HT-29 (cell line): Measurements from ENCODE around the gene SERGEF. TPM values are rescaled to one million over a fixed set of nuclear protein-coding genes. Genes with fewer than 3 reads are reported as not detected.

Source experiments
- DNase-seq: peaks from one replicate; pipeline ENCODE4 v3.0.0-alpha.2; 2015; ENCODE audit warnings: low spot score
- total RNA-seq: library from RNA; depleted of rRNA; stranded (reverse); fragments of >200 nt; shearing (Covaris generic); gene quantifications from 2 replicates; pipeline ENCODE4 v1.2.3, GENCODE V29; 2014

Gene SERGEF
- total RNA-seq, 1 experiment from 2014 or later = 26.0 TPM

DNA sequence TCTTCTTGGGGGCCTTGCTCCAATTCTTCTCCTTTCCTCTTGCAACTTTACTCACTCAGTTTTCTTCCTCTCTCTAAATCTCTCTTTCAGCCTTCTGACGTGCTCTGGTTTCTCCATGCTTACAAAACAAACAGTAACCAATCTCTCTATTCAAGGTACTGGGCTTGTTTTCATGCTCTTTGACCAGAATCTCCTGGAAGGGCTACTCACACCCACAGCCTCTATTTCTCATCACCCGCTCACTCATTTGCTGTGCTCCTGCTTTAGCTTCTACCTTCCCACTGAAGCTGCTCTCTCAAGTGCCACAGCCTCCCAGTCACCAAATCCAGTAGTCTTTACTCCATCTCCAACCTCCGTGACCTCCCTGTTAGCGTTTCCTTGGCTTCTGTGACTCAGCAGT is 60.4 kb downstream of the SERGEF start:
- no peak for DNase-seq

DNA sequence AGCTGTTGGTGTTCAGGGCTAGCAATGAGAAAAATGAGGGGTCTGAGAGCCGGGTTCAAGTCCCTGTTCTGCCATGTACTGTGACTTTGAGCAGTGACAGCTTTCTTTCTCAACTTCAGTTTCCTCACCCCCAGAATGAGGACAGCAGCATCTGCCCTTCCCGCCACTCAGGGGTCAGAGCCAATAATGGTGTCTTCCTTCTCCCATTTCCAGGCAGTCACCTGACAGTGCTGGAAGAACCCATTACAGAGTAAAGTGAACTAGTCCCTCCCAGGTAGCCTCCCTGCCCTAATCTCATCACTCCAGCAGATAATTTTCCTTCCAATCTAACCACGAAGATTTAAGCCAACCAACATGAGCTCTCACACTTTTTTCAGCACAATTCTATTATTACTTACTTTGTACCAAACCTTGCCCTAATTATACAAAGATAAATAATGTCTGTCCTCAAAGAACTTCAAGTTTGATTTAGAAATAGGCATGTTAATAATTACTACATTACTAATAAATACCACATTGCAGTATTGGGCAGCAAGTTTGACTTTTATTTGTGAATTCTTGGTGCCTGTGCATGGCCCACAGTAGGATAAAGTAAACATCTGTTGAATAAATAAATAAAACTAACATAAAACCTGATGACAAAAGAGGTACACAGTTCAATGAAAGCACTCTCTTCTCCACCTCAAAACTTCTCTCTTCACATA is 61.0 kb downstream of the SERGEF start:
- no peak for DNase-seq

DNA sequence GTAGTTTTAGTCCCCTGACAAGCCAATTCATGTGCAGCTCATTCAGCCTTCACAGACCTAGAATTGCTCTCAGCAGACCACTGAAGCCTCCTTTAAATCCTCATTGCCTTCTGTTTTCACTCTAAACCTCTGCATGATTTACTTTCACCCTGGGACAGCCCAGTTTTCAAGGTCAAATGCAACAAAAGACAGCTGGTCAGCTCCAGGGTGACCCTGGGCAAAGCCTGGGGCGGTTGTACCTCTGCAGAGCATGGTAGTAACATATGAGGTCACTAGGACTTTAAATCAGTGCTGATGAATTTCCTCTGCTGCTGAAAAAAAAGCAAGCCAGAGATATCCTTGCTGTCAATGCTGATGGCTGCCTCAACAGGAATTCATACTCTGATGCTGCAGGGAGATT is 62.2 kb downstream of the SERGEF start:
- DNase-seq = no peak

DNA sequence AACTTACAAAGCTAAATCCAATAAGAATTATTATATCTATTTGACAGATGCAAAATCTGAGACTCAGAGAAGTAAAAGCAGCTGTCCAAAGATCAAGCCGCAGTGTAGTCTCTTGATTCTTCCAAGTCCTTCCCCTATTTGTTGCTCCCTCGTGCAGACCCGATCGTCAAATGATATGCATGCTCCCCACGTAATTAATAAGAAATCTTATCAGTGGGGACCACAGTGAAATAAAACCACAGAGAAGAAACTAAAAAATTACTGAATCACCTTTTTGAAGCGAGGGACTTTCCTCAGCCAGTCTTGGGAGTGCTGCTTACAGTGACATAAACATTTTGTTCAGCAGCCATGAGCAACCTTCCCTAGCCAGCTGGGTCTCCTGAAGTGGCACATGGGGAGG is 64.6 kb downstream of the SERGEF start:
- no peak for DNase-seq

DNA sequence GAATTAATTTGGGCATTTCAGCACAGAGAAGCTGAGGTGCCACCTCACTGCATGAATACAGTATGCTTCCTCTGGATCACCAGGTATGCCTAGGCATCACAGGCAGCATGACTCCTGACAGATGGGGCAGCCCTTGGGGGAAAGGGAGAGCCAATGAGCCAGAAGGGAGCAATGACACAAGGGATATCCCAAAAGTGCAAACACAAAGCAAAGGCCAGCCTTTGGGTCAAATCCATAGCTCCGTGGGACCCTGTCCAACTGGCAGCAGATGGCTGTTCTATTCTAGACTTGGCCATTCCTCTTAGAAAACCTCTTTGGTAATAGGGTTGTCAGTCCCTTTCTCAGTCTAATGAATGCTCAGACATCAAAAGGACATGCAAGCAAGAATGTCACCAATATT is 73.3 kb downstream of the SERGEF start:
- DNase-seq = no peak

DNA sequence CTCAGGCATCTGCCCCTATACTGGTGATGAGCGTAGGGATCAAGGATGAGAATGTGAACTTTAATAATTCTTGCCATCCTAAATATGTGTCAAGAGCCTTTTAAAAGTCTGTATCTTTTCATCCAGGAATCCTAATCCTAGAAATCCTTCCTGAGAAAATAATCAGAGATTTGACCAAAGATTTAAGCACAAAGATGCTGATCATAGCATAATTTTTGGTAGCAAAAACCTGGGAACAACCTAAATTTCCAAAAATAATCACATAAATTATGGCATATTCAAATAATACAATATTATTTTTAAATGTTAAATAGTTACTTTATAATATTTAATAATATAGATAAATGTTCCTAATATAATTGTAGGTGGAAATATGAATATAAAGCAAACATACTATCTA is 76.1 kb downstream of the SERGEF start:
- DNase-seq = no peak

DNA sequence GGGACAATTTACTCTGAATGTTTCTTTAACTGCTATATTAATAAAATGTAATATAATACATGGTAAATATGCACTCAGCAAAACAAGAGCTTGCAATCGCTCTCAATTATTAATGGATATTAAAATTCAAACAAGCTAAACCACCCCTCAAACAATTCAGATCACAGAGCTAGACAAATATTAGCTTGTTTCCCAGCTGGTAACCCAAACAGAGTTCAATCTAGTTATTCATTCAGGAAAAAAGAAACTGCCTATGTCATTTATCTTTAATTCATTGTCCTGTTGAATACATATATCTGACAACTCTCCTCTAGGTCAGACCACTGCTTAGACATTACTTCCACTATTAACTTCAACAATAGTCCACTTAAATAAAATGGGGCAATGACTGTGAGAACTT is 78.7 kb downstream of the SERGEF start:
- DNase-seq = no peak

DNA sequence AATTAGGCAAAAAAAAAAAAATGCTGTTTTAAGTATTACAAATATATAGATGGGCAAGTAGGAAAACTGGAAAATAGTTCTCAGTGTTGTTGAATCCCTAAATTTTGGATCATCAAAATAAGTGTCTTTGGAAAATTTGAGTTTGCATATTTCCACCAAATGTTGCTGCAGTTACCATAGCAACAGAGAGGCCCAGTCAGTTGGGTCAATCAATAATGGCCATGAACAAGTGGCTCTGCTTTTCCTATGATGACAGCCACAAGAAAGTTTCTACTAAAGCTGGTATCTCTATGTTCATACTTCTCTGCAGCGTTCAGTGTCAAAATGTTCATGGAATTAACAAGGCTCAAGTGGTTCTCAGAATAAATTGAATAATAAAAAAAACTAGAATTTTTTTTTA is 79.1 kb downstream of the SERGEF start:
- no peak for DNase-seq

DNA sequence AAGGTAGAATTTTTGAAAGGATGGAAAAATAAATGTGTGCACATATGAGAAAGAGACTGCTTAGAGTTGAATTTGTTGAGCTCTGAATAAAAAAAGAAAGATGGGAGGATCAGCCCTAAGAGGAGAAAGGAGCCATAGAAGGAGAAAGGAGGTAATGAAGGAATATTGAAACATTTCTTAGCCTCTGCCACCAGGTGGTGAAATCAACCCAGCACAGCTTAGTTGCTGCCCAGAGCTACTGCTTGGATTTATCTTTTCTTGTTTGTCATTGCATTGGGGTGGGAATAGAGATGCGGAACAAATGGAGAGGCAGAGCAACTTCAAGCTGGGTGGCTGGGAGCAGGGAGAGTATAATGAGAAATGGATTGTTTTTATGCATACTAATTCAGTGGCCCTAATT is 80.4 kb downstream of the SERGEF start:
- DNase-seq = no peak

DNA sequence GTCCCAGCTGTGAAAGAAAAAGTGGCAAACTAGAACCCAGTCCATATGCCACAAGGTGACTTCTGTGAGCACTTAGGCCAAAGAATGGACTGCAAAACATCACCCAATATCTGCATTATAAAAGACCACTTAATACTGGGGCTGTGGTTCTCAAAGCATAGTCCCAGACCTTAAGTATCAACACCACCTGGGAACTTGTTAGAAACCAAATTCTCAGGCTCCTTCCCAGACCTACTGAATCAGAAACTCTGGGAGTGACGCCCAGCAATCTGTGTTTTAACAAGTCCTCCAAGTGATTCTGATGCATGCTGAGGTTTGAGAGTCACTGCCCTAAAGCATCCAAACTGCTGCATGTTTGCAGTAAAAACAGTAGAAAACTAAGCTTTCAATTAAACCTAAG is 81.3 kb downstream of the SERGEF start:
- no peak for DNase-seq

DNA sequence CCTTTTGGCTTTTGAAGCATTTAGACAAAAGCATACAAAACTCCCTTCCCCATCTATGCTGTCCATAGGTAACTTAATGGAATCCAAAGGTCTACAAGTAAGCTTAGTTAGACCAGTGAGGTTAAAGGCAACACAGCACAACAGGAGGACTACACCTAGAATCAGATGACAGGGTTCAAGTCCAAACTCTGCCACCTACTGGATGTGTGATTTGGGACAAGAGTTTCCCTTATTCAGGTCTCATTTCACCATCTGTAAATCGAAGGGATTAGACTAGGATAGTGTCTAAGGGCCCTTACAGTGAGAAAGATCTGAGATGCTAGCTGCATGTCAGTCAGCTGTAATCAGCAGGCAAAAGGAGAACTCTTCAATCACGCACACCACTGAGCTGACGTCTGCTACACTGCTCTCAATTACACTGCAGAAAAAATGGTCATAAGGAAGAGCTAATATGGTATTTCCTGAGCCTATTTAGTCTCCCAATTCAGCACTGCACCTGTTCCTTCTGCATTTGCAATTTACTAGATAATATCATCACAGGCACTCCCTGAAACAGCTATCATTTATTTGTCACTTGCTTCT is 82.2 kb downstream of the SERGEF start:
- DNase-seq = no peak

DNA sequence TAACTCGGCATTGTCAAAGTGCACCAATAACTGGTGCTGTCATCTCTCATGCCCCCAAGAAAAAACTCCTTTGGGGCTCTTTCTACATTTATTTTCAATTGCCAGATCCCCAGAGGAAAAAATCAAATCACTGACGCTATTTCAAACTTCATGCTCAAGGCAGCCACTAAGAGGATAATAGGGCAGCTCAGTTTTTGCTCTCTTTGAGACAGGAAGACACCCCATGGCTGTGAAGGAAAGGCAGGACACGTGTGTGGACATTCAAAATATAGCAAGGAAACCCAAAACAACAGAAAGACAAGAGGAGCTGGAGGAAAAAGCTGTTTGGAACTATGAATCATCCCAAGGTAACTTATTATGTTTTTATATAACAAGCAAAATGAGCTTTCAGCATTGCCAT is 83.7 kb downstream of the SERGEF start:
- no peak for DNase-seq

DNA sequence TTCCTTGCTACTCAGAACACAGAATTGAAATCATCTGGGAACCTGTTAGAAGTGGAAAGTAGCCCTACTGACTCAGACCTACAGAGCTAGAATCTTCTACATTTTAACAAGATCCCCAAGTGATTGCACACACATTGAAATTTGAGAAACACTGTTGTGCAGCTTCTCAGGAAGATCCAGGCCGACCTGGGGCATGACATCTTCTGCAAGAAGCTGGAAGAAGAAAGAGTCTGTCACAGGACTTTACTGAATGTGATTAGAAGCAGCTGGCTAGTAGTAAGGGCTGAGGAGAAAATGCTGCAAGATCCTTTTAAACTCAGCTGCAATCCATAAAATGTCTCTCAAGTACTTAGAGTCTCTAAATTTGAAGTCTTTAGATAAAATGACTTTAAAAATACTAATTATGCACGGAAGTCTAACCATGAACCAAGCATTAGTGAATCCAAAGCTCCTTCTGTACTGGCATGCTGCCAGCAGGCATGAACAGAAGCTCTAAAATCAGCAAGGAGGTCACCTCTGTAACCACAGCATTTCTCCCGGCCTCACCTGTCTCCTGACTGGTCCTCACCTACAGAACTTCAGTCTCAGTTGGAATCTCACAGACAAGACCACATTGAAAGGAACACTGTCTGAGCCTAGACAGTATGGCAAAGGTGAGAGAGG is 85.0 kb downstream of the SERGEF start:
- DNase-seq = no peak

DNA sequence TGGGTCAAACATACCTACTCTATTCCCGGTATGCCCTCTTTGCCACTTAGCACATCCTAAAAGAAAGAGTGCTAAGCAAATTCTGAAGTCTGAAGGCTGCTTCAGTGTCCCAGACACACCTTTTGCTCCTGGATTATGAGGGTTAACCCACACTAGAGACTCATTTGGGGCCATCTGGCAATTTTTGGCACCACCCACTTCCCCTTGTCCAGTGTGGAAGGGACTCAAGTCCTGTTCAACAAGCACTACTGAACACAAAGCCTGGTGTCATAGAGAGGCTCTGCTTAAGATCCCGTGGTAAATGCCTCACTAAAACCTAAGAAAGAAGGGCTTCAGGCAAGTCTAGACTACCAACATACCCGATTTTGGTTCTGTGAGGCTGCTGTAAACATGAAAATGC is 85.8 kb downstream of the SERGEF start:
- DNase-seq = no peak

DNA sequence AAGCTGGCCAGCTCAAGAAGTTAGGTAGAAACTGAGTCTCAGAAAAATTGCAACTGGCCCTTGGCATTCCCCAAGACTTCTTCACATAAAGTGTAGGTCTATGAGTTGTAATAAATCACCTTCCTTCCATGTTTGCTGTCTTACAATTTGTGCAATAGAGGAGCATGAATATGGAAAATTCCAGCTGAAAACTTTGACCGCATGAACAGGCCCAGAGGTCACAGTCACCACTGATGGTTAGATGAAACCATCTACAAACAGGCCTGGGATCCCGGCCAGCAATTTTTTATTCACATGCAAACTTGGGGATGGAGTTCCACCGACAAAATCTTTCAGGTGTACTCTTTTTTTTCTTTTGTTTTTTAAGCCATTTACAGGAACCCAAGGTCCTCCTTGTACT is 88.1 kb downstream of the SERGEF start:
- no peak for DNase-seq

DNA sequence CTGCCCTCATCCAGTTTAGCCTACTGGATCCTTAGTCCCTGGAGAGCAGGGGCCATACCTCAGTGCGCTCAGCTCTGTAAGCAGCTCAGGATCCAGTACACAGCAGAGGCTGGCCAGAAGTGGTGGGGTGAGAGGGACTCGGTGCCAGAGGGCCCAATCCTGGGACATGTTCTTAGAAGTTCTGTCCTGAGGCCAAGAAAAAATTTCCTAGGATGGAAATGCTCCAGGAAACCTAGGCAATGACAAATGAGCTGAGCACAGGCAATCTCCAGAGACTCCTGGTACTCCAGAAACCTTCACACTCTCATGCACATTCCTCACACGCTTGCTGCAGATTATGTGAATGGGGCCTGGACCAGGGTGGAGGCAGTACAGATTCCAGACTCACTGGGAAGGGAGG is 89.6 kb downstream of the SERGEF start:
- DNase-seq = no peak

DNA sequence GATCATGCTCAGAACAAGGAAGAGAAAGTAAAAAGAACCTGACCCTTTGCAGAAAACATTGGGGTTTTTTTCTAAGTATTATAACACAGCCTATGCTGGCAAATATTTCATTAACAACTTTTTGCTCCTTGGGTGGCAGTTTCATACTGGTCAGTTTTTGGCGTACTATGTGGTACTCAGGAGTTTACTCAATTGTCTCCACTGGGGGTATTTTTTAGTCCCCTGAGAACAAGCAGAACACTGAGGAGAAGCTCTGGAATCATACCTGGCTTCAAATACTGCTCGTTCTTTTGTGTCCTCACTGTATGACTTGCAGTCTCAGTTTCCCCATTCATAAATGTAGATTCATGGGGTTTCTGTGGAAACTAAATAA is 90.4 kb downstream of the SERGEF start:
- DNase-seq = no peak

DNA sequence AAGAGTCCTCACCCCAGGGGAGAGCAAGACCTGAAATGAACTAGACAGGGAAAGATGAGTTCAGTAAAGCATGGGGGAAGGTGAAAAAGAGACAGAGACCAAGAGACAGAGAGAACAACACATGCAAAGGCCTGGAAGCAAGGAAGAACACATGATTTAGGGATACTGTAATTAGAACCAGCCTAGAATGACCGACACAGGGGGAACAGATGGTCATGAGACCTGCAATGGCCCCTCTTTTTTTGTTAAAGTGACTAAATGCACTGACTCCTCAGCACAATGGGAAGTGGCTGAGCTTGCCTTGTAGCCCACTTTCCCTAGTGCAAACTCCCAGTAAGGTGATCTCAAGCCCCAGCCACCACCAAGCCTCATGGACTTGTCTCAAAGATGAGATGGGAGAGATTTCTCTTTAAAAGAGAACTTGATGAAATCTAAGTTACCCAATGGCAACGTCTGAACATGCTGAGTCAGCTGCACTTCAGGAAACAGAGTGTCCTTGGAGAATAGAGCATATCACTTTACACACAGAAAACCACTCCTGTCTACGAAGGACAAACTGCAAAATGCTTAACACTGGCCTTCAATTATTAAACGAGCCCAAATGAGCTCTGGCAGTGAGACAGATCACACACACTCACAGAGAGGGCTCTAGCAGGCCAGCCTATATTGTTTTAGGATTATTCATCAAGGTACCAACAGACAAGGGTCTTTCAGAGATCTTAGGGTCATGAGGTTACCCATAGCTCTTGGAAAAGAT is 91.0 kb downstream of the SERGEF start:
- no peak for DNase-seq

DNA sequence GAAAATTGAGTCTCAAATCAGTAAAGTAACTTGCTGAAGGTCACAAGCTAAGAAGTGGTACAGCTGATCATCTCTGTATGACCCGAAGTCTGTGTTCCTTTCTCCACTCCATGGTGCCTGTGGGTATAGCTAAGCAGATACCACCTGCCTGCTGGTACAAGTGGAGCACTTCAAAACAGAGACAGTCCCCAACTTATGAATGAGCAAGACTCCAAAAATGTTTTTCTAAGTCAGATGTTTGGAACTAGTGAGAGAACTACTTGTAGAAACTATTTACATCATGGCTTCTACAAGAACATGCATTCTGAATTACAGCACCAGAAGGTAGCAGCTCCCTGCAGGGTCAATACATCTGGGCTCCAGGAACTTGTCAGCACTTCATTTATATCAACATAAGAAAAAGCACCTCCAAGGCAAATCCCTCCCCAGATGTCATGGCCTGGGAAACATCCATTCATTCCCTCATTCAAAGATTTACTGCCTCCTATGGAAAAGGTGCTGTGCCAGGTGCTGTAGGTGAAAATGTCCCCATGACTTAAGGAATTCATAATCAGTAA is 94.7 kb downstream of the SERGEF start:
- no peak for DNase-seq

DNA sequence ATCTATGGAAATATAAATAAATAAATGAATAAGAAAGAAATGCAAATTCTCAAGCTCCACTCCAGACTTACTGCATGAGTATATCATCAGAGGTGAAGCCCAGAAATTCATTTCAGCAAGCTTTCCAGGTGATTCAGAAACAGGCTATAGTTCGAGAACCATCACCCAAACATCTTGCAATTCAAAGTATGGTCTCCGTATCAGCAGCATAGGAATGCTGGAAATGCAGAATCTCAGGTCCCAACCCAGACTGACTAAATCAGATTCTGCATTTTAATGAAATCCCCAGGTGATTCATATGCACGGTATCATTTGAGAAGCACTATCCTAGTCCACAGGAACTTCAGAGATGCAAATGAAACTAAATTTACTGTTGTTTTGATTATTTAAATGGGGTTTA is 95.3 kb downstream of the SERGEF start:
- no peak for DNase-seq

DNA sequence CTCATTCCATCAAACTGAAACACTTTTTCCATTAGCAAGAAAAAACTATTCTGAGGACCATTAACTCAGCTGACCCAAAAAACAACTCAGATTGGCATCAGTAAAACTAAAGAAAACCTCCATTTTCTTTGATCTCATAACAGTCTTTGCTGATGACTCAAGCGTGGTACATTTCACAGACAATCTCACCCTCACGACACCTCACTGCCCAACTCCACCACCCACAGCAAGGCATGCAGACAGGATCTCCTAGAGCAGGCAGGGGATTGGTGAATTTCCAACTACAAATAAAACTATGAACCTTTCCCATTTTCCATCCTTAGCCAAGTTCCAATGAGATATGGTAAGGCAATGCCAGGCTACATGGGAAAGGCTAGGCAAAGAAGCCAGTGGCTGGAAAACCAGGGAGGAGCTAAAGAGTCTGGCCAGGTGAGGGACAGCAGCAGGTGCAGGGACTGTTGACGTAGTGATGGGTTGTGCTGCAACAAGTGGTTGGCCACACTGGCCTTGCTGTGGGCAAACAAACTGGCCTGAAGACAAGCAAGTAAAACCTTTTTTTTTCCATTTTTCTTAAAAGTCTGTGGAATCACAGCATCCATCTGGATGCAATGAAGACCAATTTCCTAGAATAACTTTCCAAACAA is 97.2 kb downstream of the SERGEF start:
- DNase-seq = no peak

DNA sequence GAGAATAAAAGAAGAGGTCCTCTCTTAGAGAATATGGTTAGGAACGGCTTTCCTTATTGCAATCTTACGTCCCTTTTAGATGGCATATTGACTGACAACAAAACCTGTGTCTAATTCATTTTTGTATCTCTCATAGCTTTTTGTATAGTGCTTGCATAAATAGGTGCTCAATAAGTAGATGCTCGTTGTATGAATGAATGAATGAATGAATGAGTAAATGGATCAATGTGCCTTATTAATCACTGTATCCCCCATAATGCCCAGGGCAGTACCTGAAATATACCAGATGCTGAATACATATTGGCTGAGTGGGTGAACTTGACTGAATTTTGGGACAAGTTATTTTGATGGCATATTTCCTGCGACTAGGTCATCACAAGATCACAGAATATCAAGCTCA is 97.9 kb downstream of the SERGEF start:
- DNase-seq = no peak
